ENCODE data around the gene CDHR4. TPM values are rescaled to one million over a fixed set of nuclear protein-coding genes. Genes with fewer than 3 reads are reported as not detected.

Gene CDHR4
- total RNA-seq, 4 donors from 2014 or later, result 1.0 TPM; not detected in 3

- H3K27me3 ChIP-seq, result no peaks in the 10 kb centered on the region
- TF ChIP-seq CTCF (IDR thresholded peaks at IDR 0.05) (no peak), POLR2A (IDR thresholded peaks at IDR 0.05) (no peak)
- no peak for DNase-seq
- H3K4me3 ChIP-seq, result no peak overlapping the region
- H3K4me1 ChIP-seq, result peaks cover 0 to 30% (median 24%) of the 10 kb centered on the region in 4 donors
- H3K9me3 ChIP-seq, result no peaks in the 10 kb centered on the region
- no peak overlapping the region for H3K27ac ChIP-seq
- H3K36me3 ChIP-seq, result no peaks in the 10 kb centered on the region
These were observed 1.5 kb upstream of the CDHR4 start for GRCh38 chr3:49801160-49801559.

GRCh38 chr3:49799105-49799504, 568 bp downstream of the CDHR4 start:
- no peak overlapping the region for H3K4me3 ChIP-seq
- no peaks in the 10 kb centered on the region for H3K9me3 ChIP-seq
- no peak overlapping the region for H3K27ac ChIP-seq
- peaks cover 0 to 9% (median 4%) of the 10 kb centered on the region in 4 donors for H3K4me1 ChIP-seq
- TF ChIP-seq POLR2A (IDR thresholded peaks at IDR 0.05) (no peak), CTCF (IDR thresholded peaks at IDR 0.05) (no peak)
- no peaks in the 10 kb centered on the region for H3K36me3 ChIP-seq
- no peaks in the 10 kb centered on the region for H3K27me3 ChIP-seq
- no peak for DNase-seq

GRCh38 chr3:49794926-49795905, 4.5 kb downstream of the CDHR4 start:
- no peak overlapping the region for H3K27ac ChIP-seq
- DNase-seq, result no peak
- TF ChIP-seq POLR2A (IDR thresholded peaks at IDR 0.05) (no peak), CTCF (IDR thresholded peaks at IDR 0.05) (no peak)
- H3K4me3 ChIP-seq, result no peak overlapping the region
- H3K4me1 ChIP-seq, result no peaks in the 10 kb centered on the region
- H3K9me3 ChIP-seq, result no peaks in the 10 kb centered on the region
- no peaks in the 10 kb centered on the region for H3K27me3 ChIP-seq
- no peaks in the 10 kb centered on the region for H3K36me3 ChIP-seq

- Histone ChIP-seq H3K27me3 (no peaks in the 10 kb centered on the region), H3K27ac (no peak overlapping the region), H3K4me3 (no peak overlapping the region), H3K4me1 (no peaks in the 10 kb centered on the region), H3K9me3 (no peaks in the 10 kb centered on the region), H3K36me3 (no peaks in the 10 kb centered on the region)
- no peak for DNase-seq
- TF ChIP-seq POLR2A (IDR thresholded peaks at IDR 0.05) (no peak), CTCF (IDR thresholded peaks at IDR 0.05) (no peak)
These were observed 5.2 kb downstream of the CDHR4 start for GRCh38 chr3:49794431-49794830.

- Histone ChIP-seq H3K36me3 (no peaks in the 10 kb centered on the region), H3K27ac (no peak overlapping the region), H3K9me3 (no peaks in the 10 kb centered on the region), H3K4me3 (no peak overlapping the region), H3K4me1 (no peaks in the 10 kb centered on the region), H3K27me3 (no peaks in the 10 kb centered on the region)
- DNase-seq, result no peak
- no peak for TF ChIP-seq POLR2A (IDR thresholded peaks at IDR 0.05)
- TF ChIP-seq CTCF (IDR thresholded peaks at IDR 0.05), result no peak
These were observed 6.1 kb downstream of the CDHR4 start for GRCh38 chr3:49793486-49794085.
